ENCODE results near the gene MESD. TPM values are rescaled to one million over a fixed set of nuclear protein-coding genes. Genes with fewer than 3 reads are reported as not detected.

The MESD gene
- total RNA-seq, 2 donors from 2014 or later: 36.8 to 39.0 TPM

GRCh38 chr15:80951941-80952340, 37.7 kb downstream of the MESD start:
- DNase-seq (ENCODE audit: low spot score) (no peak), ATAC-seq (ENCODE audit: insufficient number of reproducible peaks, low FRiP score, low read depth) (no peak)
- no peaks in the 10 kb centered on the region for H3K27me3 ChIP-seq (replicated peaks; ENCODE audit: insufficient read depth)
- H3K9me3 ChIP-seq: no peaks in the 10 kb centered on the region
- no peak overlapping the region for H3K4me3 ChIP-seq
- peaks cover 24% of the 10 kb centered on the region for H3K36me3 ChIP-seq
- no peak overlapping the region for H3K27ac ChIP-seq
- H3K4me1 ChIP-seq (ENCODE audit: control insufficient read depth in 1 of 2, low read depth in 2 of 2): no peaks in the 10 kb centered on the region
- TF ChIP-seq CTCF (IDR thresholded peaks at IDR 0.05): no peak

GRCh38 chr15:80950291-80951078, 39.1 kb downstream of the MESD start:
- H3K36me3 ChIP-seq: peaks cover 24% of the 10 kb centered on the region
- no peaks in the 10 kb centered on the region for H3K27me3 ChIP-seq (replicated peaks; ENCODE audit: insufficient read depth)
- ATAC-seq (ENCODE audit: insufficient number of reproducible peaks, low FRiP score, low read depth) (no peak), DNase-seq (ENCODE audit: low spot score) (no peak)
- no peak overlapping the region for H3K27ac ChIP-seq
- no peak for TF ChIP-seq CTCF (IDR thresholded peaks at IDR 0.05)
- no peaks in the 10 kb centered on the region for H3K9me3 ChIP-seq
- no peaks in the 10 kb centered on the region for H3K4me1 ChIP-seq (ENCODE audit: control insufficient read depth in 1 of 2, low read depth in 2 of 2)
- no peak overlapping the region for H3K4me3 ChIP-seq

- H3K27ac ChIP-seq: no peak overlapping the region
- no peaks in the 10 kb centered on the region for H3K4me1 ChIP-seq (ENCODE audit: control insufficient read depth in 1 of 2, low read depth in 2 of 2)
- H3K4me3 ChIP-seq: no peak overlapping the region
- TF ChIP-seq CTCF (IDR thresholded peaks at IDR 0.05): no peak
- no peak for DNase-seq (ENCODE audit: low spot score)
- no peak for ATAC-seq (ENCODE audit: insufficient number of reproducible peaks, low FRiP score, low read depth)
- H3K36me3 ChIP-seq: peaks cover 24% of the 10 kb centered on the region
- no peaks in the 10 kb centered on the region for H3K27me3 ChIP-seq (replicated peaks; ENCODE audit: insufficient read depth)
- H3K9me3 ChIP-seq: no peaks in the 10 kb centered on the region
Observed at GRCh38 chr15:80949756-80950155, 39.9 kb downstream of the MESD start.

GRCh38 chr15:80948651-80949292, 40.8 kb downstream of the MESD start:
- Histone ChIP-seq H3K27me3 (replicated peaks; ENCODE audit: insufficient read depth) (no peaks in the 10 kb centered on the region), H3K36me3 (peaks cover 24% of the 10 kb centered on the region), H3K4me3 (no peak overlapping the region), H3K4me1 (ENCODE audit: control insufficient read depth in 1 of 2, low read depth in 2 of 2) (no peaks in the 10 kb centered on the region), H3K27ac (no peak overlapping the region), H3K9me3 (no peaks in the 10 kb centered on the region)
- no peak for TF ChIP-seq CTCF (IDR thresholded peaks at IDR 0.05)
- ATAC-seq (ENCODE audit: insufficient number of reproducible peaks, low FRiP score, low read depth): no peak
- DNase-seq (ENCODE audit: low spot score): no peak

- H3K4me1 ChIP-seq (ENCODE audit: control insufficient read depth in 1 of 2, low read depth in 2 of 2): no peaks in the 10 kb centered on the region
- H3K9me3 ChIP-seq: no peaks in the 10 kb centered on the region
- DNase-seq (ENCODE audit: low spot score): no peak
- TF ChIP-seq CTCF (IDR thresholded peaks at IDR 0.05): no peak
- H3K27me3 ChIP-seq (replicated peaks; ENCODE audit: insufficient read depth): no peaks in the 10 kb centered on the region
- H3K4me3 ChIP-seq: no peak overlapping the region
- no peak overlapping the region for H3K27ac ChIP-seq
- peaks cover 24% of the 10 kb centered on the region for H3K36me3 ChIP-seq
- no peak for ATAC-seq (ENCODE audit: insufficient number of reproducible peaks, low FRiP score, low read depth)
Observed at GRCh38 chr15:80946576-80946975, 43.0 kb downstream of the MESD start.
